ENCODE measurements around the gene VPS33A. TPM values are rescaled to one million over a fixed set of nuclear protein-coding genes. Genes with fewer than 3 reads are reported as not detected.

VPS33A gene
- total and polyA plus RNA-seq, 2 donors (not counting 3 experiments of a cell fraction or from before 2014, with no cell fraction given): 12.1 to 23.1 TPM

DNA sequence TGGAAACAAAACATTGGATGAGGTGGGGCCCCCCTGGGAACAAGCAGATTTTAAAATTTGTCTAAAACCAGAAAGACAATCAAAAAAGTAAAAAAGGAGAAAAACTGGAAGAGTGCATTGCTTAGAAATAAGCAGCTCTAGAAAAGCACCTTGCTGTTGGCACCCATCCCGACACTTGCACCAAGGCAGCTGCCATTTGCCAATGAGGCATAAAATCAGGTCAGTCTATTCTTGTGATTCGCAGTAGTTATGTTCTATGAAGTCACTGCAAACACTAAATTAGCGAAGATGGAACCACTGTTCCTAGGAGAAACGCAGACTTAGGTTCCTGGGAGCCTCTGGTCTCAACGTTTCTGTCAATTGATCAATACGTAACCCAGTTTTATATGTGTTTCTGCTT lies 16.2 kb downstream of the VPS33A start:
- Histone ChIP-seq H3K79me2 (ENCODE audit: control insufficient read depth, insufficient read depth, low read length) (no peaks in the 10 kb centered on the region), H3K27ac (ENCODE audit: insufficient read depth, low read depth, low read length) (no peak overlapping the region), H3K27me3 (ENCODE audit: control insufficient read depth in 2 of 2, insufficient read depth in 2 of 2, low read length in 2 of 2) (no peaks in the 10 kb centered on the region), H3K4me2 (ENCODE audit: insufficient read depth, low read length) (no peak overlapping the region), H4K20me1 (replicated peaks; ENCODE audit: control insufficient read depth, extremely low read depth, insufficient read depth, low read length) (no peaks in the 10 kb centered on the region), H3K36me3 (ENCODE audit: control insufficient read depth in 2 of 2, extremely low read depth in 1 of 2, insufficient read depth in 2 of 2, low read length in 2 of 2) (peaks cover 0 to 2% of the 10 kb centered on the region in 2 experiments), H3K9ac (replicated peaks; ENCODE audit: extremely low read depth, insufficient read depth, low read length) (no peak overlapping the region), H2AFZ (ENCODE audit: low read depth, low read length) (no peak overlapping the region), H3K9me1 (replicated peaks; ENCODE audit: control insufficient read depth, extremely low read depth, insufficient read depth, low read length) (no peaks in the 10 kb centered on the region), H3K9me3 (replicated peaks; ENCODE audit: control insufficient read depth, insufficient read depth, low read length) (no peaks in the 10 kb centered on the region), H3K4me1 (ENCODE audit: control insufficient read depth, extremely low read depth, insufficient read depth, low read length) (no peaks in the 10 kb centered on the region), H3K4me3 (replicated peaks in 1 of 3; ENCODE audit: insufficient read depth in 1 of 3, low read depth in 1 of 3, low read length in 3 of 3) (no peak overlapping the region)
- dilution Hi-C loops (cut with MboI; ENCODE audit: extremely low pct_ligation_motif_present, low sequenced_read_pairs) (no loop called here), intact Hi-C loops (cut with micrococcal nuclease) (no loop called here)
- DNase-seq (ENCODE audit: low read depth, low spot score): no peak
- no peak for FAIRE-seq
- ChIA-PET POLR2A (no interaction called here), CTCF (interaction anchor here (0.9 kb wide), 1 partner anchor 19 kb away, joined by 3 read pairs; no protein-coding TSS in a partner anchor)
- TF ChIP-seq POLR2A (IDR thresholded peaks at IDR 0.05; ENCODE audit: low read depth, low read length) (no peak), JUN (IDR thresholded peaks at IDR 0.05; ENCODE audit: borderline replicate concordance, insufficient read depth, insufficient read length, low read depth) (no peak), GATA2 (IDR thresholded peaks at IDR 0.05; ENCODE audit: insufficient read depth, insufficient read length, low read depth, low read length) (no peak), EZH2 (IDR thresholded peaks at IDR 0.05; ENCODE audit: borderline replicate concordance, low read depth, low read length, severe bottlenecking) (no peak), FOS (IDR thresholded peaks at IDR 0.05; ENCODE audit: borderline replicate concordance, insufficient read depth, low read length) (no peak), MYC (IDR thresholded peaks at IDR 0.05; ENCODE audit: low read depth, low read length) (no peak)
- TF ChIP-seq, protein P1, sequence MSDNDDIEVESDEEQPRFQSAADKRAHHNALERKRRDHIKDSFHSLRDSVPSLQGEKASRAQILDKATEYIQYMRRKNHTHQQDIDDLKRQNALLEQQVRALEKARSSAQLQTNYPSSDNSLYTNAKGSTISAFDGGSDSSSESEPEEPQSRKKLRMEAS (IDR thresholded peaks at IDR 0.05; ENCODE audit: insufficient read depth, insufficient read length): no peak
- TF ChIP-seq, protein P2, sequence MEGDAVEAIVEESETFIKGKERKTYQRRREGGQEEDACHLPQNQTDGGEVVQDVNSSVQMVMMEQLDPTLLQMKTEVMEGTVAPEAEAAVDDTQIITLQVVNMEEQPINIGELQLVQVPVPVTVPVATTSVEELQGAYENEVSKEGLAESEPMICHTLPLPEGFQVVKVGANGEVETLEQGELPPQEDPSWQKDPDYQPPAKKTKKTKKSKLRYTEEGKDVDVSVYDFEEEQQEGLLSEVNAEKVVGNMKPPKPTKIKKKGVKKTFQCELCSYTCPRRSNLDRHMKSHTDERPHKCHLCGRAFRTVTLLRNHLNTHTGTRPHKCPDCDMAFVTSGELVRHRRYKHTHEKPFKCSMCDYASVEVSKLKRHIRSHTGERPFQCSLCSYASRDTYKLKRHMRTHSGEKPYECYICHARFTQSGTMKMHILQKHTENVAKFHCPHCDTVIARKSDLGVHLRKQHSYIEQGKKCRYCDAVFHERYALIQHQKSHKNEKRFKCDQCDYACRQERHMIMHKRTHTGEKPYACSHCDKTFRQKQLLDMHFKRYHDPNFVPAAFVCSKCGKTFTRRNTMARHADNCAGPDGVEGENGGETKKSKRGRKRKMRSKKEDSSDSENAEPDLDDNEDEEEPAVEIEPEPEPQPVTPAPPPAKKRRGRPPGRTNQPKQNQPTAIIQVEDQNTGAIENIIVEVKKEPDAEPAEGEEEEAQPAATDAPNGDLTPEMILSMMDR (IDR thresholded peaks at IDR 0.05; ENCODE audit: extremely low read depth in 1 of 2, insufficient read depth in 1 of 2, low read depth in 1 of 2, low read length in 2 of 2): no peak
- no TSS peak for BruUV-seq (replicated peaks)
